ENCODE data around the gene VSTM2A.

DNA sequence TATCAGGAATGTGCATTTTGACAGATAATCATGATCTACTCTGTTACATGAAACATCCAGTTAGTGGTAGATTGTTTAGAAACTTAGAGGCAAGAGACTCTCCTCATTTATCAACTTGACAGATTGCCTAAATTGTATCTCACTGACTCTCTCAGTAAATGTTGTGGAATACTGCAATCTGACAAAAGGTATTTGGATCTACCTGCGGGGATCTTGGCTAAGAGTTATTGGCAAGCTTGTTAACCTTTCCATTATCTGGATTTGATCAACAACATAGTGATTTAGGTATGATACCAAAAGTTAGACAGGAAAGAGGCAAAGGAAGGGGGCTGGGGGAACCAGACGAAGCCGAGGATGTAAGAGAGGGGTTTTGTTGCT is 2.0 kb downstream of the VSTM2A start:
- no peak for TF ChIP-seq FOXA1 (IDR thresholded peaks at IDR 0.05)
- no peak for TF ChIP-seq FOXM1 (IDR thresholded peaks at IDR 0.05; ENCODE audit: borderline replicate concordance)
- TF ChIP-seq ELF4 (IDR thresholded peaks at IDR 0.05): no peak
- no peak for TF ChIP-seq SUZ12 (IDR thresholded peaks at IDR 0.05)
- TF ChIP-seq NFRKB (IDR thresholded peaks at IDR 0.05): no peak
- TF ChIP-seq TARDBP (IDR thresholded peaks at IDR 0.05): no peak
- TF ChIP-seq, protein P1, sequence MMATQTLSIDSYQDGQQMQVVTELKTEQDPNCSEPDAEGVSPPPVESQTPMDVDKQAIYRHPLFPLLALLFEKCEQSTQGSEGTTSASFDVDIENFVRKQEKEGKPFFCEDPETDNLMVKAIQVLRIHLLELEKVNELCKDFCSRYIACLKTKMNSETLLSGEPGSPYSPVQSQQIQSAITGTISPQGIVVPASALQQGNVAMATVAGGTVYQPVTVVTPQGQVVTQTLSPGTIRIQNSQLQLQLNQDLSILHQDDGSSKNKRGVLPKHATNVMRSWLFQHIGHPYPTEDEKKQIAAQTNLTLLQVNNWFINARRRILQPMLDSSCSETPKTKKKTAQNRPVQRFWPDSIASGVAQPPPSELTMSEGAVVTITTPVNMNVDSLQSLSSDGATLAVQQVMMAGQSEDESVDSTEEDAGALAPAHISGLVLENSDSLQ (IDR thresholded peaks at IDR 0.05): no peak
- TF ChIP-seq FOXK2 (IDR thresholded peaks at IDR 0.05): no peak
- TF ChIP-seq BHLHE40 (IDR thresholded peaks at IDR 0.05; ENCODE audit: borderline replicate concordance): no peak
